Measurements from ENCODE around the gene CPED1.
"Not testable (repeated sequence)": the region's sequence is repeated elsewhere in the genome, so short reads cannot be mapped to it uniquely, and the experiment has no call there.

CPED1 gene

DNA sequence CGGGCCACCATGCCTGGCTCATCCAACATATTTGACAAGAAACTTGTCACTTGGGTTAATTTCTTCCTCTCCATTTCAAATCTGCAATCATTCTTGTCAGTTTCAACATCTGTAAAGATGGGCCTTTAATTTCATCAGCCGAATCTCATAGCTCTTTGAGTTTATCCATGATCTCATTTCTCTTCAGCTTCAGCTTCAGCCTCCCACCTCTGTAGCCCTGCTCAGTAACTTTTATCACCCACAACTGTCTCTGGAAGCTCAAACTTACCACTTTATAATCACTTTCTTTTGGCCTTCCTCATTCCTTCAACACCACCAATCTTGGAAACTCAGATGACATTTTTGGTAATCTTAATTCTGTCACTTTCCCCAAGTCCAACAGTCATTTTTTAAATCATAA lies 83.2 kb downstream of the CPED1 start:
- no peak for DNase-seq (ENCODE audit: low spot score)

DNA sequence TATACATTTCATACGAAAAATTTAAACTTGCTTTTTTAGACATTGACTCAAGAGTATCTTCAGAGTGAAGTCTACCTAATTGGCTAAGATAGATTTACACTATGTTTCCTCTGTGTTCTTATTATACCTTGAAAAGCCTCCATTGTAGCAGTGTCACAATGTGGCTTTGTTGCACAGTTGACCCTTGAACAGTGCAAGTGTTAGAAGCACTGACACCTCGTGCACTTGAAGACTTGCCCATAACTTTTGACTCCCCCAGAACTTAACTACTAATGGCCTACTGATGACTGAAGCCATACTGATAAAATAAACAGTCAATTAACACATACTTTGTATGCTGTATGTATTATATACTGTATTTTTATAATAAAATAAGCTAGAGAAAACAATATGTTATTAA lies 84.3 kb downstream of the CPED1 start:
- no peak for DNase-seq (ENCODE audit: low spot score)

DNA sequence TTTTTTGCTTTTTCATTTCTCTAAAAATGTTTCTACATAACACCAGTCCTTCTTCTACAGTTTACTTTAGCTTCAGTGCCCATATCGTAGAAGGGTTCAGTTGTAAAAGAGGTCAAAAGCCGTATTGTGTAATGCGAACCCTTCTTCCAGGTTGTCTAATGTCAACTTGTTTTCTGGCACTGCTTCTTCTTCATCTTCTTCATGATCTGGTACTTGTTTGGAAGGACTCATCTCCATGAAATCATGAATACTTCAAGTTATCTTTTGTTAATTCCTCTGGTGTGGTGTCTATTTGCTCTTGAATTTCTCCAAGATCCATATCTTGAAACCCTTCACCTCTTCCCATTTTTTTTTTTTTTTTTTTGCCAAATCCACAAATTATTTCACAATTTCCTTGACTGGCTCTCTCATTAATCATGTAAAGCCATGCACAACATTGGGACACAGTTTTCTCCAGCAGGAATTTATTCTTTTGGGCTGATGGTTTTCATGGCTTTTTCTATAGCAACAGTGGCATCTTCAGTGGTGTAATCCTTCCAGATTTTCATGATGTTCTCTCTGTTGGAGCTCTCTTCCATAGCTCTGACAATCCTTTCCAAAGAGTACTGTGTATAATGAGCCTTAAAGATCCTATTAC lies 85.1 kb downstream of the CPED1 start:
- DNase-seq (ENCODE audit: low spot score): no peak

DNA sequence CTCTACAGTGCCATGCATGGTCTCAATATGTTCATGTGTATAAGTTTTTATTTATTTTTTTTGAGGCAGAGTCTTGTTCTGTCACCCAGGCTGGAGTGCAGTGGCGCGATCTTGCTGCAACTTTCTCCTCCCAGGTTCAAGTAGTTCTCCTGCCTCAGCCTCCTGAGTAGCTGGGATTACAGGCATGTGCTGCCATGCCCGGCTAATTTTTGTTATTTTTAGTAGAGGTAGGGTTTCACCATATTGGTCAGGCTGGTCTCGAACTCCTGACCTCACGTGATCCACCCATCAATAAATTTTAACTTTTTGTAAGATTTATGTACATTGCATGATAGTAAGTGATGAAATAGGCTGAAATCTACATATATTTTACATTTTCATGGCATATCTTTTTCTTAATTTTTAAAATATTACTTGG lies 86.9 kb downstream of the CPED1 start:
- DNase-seq (ENCODE audit: low spot score): not testable (repeated sequence)

DNA sequence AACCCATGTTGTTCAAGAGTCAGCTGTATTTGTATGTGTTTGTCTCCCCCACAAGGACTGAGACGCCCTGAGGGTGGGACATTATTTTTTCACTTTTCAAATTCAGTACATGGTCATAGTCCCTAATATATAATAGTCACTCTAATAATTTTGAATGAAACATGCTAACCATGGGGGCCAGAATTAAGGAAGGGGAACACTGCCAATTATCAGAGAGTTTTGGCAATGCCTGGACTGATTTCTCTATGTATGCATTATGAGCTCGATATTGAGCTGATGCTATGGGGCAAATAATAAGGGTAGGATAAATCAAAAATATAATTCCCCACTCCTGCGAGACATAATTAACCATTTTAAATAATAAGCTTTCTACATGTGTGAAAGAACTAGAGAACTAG lies 87.4 kb downstream of the CPED1 start:
- DNase-seq (ENCODE audit: low spot score): no peak

DNA sequence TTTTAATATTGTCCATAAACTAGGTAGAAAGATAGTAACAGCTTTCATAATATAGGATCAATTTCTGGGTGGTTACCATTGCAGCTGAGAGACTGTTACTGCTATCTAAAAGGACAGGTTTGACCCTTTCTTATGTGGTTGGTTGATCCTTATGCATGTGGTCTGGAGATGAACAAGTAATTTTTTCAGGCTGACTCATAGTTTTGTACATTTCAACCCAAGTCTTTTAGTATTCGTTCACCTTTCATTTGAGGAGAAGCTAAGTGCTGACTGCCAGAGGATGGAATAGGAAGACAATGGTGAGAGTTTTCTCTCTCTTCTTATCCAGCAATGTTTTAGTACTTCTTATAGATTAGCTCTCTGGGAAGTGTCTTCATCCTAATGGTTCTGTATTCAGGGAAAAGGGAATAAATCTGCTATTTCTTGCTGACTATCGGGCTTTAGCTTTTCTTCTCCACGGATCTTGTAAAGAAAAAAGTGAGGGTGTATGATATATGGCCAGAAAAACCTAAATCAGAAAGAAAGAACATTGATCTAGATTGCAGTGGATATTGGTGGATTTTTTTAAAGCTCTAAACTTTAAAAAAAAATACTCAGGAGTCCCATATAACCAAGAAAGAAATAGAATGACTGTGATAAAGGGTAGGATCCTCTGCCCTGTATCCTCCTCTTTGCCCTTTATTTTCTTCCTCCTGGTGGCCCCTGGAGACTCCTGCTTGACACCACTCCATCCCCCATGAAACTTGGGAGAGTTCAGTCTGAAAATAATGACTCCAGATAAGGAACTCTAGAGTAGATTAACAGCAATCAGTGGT lies 88.0 kb downstream of the CPED1 start:
- DNase-seq (ENCODE audit: low spot score): peak; percentile 46

DNA sequence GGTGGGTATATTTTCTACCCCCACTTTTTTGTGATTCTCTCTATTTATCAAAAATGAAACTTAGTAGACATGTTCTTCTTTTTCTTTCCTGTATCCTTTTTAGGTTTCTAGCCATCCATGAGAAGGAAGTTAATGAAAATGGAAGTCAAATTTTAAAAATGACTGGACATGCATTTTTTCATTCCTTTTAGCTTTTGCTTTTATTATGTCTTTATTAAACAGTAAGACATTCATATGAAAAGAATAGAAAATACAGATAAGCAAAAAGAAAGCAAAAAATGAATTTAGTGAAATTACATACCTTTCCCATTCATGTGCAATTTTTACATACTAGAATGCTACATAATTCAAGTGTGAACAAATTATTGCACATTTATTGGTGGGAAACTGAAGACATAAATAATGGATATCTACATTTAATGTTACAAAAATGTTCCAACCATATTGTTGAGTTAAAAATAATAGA lies 88.7 kb downstream of the CPED1 start:
- no peak for DNase-seq (ENCODE audit: low spot score)

DNA sequence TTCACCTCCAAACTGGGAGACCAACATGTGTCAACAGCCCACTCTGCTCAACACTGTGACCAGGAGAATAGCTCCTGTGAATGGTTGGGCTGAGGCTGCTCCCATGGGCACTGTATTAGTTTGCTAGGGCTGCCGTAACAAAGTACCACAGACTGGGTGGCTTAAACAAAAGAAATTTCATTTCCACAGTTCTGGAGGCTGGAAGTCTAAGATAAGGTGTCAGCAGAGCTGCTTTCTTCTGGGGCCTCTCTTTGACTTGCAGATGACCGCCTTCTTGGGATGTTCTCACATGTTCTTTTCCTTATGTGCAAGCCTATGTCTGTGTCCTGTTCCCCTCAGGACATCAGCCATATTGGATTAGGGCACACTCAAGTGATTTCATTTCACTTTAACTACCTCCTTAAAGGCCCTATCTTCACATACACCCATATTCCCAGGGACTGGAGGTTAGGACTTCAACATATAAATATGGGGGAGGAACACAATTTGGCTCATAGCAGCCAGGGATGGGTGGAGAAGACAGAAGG lies 90.3 kb downstream of the CPED1 start:
- DNase-seq (ENCODE audit: low spot score): no peak

DNA sequence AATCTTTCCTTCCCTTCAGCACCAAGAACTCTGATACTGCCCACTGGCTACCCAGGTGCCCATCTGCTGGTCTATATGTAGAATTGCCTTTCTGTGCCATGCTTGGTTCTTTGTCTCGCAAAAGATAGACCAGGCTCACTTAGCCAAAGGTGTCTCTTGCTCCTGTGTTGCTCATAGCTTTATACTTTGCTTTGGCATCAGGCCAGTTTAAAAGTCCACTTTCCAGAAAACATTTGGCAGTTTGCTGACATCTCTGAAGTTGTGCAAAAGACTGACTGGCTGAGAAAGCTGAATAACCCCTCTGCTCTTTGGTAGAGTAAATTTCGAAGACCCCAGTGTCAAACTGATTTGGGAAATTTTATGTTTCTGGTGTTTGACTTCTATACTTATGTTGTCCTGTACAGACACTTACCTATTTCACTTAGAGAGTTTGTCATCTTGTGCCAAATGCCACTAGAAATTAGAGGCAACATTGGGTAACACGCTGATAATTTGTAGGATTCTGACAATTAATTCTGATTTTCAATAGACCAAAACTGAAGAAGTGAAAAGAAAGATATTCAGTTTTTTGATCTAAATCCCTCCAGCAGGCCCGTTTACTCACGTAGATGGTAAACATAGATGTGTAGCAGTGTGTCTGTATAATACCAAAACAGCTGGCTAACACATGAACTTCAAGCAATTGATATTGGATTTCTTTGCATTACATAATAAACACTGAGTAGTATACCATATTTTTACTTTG lies 91.1 kb downstream of the CPED1 start:
- DNase-seq (ENCODE audit: low spot score): no peak

DNA sequence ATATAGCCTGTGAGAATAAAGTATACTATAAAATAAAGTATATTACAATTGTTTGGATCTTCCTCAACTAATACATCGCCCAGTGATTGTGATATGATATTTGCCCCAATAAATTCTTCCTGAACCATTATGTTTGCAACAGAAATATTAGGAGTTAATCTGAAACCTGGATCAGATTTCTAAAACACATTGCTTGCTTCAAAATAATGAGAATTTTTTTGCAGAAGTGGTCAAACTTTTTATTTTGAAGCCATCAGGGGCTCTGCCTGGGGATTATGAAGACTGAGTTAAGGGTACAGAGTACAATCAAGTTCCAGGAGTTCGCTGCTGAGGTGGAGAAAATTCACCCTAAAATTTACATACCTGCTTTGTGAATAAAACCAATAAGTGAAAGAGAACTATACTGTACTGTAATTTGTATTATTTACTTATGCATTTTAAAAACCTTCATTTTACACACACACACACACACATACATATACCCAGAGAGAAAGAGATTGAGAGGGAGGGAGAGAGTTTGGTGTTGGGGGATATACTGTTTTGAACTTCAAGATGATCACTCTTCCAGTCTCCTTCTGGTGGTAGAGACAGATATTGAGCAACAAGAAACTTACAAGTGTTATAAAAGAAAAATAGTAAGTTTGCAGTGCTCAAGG lies 91.9 kb downstream of the CPED1 start:
- no peak for DNase-seq (ENCODE audit: low spot score)

DNA sequence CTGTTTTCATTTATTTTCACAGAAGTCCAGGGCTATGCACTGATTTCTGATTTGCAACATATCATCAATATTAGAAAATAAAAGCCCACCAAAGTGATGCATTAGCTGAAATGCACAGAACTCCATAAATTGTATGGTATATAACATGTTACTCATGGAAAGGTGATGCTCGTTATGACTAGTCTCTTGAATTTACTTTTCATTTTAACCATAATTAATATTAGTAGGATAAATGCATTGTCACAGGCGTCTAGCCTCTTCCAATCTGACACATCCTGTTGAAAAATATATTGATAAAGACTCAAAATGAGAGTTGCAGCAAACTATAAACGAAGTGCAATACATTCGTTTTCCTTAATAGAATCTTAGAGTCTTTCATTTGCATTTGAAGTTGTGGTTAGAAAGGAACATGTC lies 92.4 kb downstream of the CPED1 start:
- DNase-seq (ENCODE audit: low spot score): no peak

DNA sequence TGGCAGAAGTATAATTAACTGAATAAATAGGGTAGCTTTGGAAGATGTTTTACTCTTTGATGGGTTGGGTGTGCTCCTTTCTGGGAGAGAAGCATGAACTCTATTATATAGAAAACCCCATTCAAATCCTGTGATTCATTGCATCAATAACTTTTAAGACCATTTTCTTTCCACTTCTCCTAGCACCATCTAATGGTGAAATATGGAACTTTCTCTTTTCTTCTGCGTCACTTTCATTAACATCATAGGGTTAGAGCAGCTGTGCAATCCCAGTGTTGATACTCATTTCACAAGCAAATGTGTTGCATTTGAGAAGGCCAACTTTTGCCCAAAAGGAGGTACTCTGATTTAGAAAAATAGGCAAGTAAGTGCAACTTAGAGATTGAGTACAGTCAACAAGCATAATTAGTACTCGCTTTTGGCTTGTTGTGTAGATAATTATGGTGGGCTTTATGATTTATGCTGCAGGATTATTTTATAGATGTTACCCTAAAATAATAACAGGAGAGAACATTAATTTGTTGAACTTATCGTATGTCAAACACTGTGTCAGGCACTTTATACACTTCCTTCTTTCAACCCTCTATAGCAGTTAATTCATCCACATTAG lies 92.9 kb downstream of the CPED1 start:
- no peak for DNase-seq (ENCODE audit: low spot score)

DNA sequence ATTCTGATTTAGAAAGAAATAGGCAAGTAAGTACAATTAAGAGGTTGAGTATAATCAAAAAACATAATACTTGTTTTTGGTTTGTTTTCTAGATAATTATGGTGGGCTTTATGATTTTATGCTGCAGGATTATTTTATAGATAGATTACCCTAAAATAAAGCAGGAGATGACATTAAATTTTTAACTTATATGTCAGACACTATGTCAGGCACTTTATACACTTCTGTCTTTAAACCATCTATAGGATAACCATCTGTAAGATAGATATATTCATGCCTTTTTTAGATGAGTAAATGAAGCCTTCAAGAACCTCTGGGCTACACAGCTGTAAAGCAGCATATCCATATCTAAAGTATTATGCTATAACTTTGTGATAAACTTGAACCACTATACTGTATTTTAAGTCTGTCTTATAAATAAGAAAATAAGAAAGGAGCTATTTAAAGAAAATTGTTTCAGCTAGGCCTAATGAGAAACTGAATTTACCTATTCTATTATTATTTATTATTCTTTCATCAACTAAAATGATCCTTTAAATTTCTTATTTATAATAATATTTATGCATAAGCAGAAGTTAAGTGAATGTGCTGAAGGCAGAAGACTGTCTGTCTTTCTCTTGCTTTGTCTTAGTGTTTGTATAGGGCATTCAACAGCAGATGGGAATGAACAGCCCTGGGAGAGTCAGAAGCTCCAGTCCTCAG lies 94.0 kb downstream of the CPED1 start:
- DNase-seq (ENCODE audit: low spot score): no peak

DNA sequence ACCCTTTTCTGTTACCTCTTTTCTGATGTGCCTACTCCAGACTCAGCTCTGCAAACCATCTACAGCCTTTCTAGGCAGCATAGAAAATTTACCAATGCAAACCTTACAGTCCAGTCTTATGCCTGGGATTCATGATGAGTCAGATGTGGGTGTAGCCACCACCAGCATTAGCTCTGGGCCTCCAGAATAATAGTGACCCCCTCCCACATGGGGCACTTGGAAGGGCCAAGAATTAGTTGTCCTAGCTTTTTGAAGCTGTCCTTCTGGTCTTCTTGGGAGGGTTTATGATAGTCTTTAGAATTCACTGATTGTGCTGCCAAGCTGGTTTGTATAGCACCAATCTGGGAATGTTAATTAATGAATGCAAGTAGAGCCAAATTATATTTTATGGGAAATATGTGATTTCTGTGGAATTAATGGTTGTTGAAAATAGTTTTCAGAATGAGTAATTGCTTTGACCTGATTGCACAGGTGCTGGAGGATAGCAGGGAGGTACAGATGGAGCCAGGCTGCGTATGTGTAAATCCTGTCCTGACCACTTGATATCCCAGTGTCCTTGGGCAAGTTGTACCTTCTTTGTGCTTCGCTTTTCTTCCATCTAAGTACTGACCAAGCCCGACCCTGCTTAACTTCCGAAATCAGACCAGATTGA lies 94.8 kb downstream of the CPED1 start:
- DNase-seq (ENCODE audit: low spot score): peak; percentile 35

DNA sequence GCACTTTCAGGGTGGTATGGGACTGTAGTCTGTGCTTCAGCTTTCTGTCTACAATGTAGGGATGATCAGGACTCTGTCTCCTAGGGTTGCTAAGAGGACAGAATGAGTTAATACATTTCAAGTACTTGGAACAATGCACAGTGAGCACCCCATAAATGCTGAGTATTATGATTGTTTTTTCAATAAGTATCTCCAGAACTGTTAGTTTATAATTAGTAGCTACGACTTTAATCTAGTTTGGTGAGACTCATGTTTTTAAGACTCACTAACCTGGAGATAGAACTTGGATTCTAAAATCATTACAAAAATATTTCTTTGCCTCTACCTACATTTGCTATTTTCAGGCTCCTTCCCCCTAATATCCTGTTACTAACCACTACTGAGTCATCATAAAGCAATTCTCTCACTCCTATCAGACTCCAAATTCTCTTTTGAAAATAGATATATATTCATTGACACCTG lies 95.3 kb downstream of the CPED1 start:
- no peak for DNase-seq (ENCODE audit: low spot score)

DNA sequence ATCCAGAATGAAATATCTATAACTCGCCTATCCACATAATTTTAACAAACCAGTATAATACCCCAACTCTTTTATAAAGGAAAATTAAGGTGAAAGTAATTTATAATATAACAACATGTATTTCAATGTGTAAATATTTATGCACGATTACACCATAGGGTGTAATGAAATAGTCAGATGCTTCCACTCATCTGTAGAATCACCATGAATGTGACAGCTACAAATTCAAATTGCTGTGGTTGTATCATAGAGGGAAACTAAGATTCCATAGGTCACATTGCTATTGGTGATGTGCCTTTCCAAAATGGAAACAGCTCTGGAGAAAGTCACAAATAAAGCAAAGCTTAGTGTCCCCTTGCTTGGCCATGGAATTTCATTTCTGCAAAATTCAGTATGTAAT lies 95.7 kb downstream of the CPED1 start:
- DNase-seq (ENCODE audit: low spot score): no peak

DNA sequence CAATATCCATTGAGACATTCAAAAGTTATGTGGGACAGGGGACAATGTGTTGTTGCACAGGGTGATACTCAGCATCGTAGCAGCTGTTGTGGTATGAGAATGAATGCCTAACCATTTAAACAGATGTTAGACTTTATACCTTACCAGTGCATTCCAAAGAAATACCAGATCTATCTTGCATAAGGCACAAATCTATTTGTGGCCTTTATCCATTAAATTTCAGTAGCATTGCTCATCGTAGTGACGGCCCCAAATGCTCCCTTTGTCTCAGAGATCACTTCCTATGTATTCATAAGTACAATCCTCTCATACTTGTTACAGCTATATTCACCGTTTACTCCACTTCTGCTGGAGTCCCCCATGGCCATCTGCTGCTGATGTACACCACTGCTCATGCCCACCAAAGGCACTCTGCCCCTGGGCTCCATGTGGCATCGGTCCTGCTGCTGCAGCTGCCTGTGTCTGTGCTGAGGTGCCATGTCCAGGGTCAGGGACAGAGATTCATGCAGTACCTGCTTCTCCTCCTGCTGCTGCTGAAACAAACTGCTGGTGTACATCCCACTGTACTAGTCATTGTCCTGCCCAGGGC lies 96.3 kb downstream of the CPED1 start:
- peak; percentile 57 for DNase-seq (ENCODE audit: low spot score)

DNA sequence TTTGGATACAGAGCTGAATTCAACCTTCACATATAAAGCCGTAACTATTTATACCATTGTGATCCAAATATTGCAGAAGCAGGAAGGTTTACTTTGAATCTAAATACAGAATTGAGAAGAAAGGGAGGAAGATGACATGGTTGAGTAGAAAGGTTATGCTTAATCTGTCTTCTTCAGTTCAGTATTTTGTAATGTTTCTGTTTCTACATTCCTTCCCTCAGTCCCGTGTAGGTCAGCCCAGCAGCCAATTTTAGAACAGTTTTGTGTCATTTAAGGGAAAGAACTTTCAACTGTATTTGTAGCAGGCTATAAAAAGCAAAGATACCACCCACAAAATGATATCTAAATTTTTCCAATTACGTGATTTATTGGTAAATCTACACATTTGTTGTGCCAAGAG lies 97.4 kb downstream of the CPED1 start:
- no peak for DNase-seq (ENCODE audit: low spot score)

DNA sequence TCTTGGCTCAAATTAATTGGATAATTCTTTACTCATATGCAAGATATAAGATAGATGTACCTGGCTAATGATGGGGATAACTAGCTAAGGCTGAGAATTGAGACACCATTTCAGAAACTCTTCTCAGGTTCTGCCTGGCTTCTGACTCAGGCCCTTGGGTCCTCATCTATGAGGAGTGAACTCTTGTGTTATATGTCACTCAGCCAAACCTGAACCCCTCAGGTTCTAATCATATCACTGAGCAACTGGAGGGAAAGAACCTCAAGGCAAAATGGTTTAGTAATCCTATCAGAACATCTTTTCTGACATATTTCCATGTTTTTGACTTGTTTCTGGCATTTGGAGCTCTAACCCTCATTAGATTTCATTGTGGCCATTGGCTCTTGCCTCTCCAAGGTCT lies 100.4 kb downstream of the CPED1 start:
- no peak for DNase-seq (ENCODE audit: low spot score)

DNA sequence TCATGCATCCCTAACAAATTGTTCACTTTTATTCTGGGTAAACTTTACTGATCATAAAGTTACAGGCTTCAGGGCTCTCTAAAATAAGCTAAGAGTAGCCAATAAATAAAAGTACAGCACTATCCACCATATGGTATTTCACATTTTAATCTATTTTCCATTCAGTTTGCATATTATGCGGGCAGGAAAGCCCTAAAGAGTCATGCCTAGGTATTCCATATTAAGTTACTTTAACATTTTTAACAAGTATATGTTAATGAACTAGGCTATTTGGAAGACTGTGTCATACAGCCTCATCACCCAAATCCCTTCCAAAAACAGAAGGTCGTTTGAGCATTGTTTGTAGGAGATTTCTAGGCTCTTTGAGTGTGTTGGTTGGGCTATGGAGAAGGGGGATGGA lies 106.3 kb downstream of the CPED1 start:
- no peak for DNase-seq (ENCODE audit: low spot score)

Data from AG08396 (cell line).